CD4-positive, alpha-beta T cell treated with Interleukin-10 for 1 hour (primary cell): ENCODE data around the gene RAC2.
"Not testable (repeated sequence)": the region's sequence is repeated elsewhere in the genome, so short reads cannot be mapped to it uniquely, and the experiment has no call there.

Source experiments
- DNase-seq: peaks from one replicate; pipeline ENCODE4 v3.0.0-alpha.2; 2020

RAC2 gene

GRCh38 chr22:37233371-37233750 is 10.7 kb downstream of the RAC2 start:
- DNase-seq = not testable (repeated sequence)

GRCh38 chr22:37232140-37232998 is 11.7 kb downstream of the RAC2 start:
- DNase-seq = no peak

GRCh38 chr22:37231406-37232139 is 12.5 kb downstream of the RAC2 start:
- peak; percentile 50 for DNase-seq

- DNase-seq = peak; percentile 73
Measured at GRCh38 chr22:37230673-37231405, 13.2 kb downstream of the RAC2 start.

- DNase-seq = peak; percentile 90
Measured at GRCh38 chr22:37229805-37230672, 14.0 kb downstream of the RAC2 start.

- DNase-seq = peak; percentile 65
Measured at GRCh38 chr22:37229012-37229804, 14.9 kb downstream of the RAC2 start.

GRCh38 chr22:37228106-37229011 is 15.7 kb downstream of the RAC2 start:
- peak; percentile 64 for DNase-seq

- no peak for DNase-seq
Measured at GRCh38 chr22:37226514-37226913, 17.6 kb downstream of the RAC2 start.

GRCh38 chr22:37226087-37226486 is 18.0 kb downstream of the RAC2 start:
- DNase-seq = no peak

- peak; percentile 39 for DNase-seq
Measured at GRCh38 chr22:37225481-37225880, 18.6 kb downstream of the RAC2 start.

- no peak for DNase-seq
Measured at GRCh38 chr22:37224757-37225420, 19.2 kb downstream of the RAC2 start.

- peak; percentile 37 for DNase-seq
Measured at GRCh38 chr22:37223965-37224551, 20.0 kb downstream of the RAC2 start.

GRCh38 chr22:37222440-37222971 is 21.6 kb downstream of the RAC2 start:
- DNase-seq = peak; percentile 81

- DNase-seq = peak; percentile 40
Measured at GRCh38 chr22:37221424-37222333, 22.4 kb downstream of the RAC2 start.

- DNase-seq = peak; percentile 56
Measured at GRCh38 chr22:37220543-37220981, 23.5 kb downstream of the RAC2 start.

GRCh38 chr22:37219533-37219932 is 24.5 kb downstream of the RAC2 start:
- DNase-seq = peak; percentile 38

- peak; percentile 84 for DNase-seq
Measured at GRCh38 chr22:37218771-37219411, 25.2 kb downstream of the RAC2 start.
